Stimulated activated CD4-positive, alpha-beta T cell treated with anti-CD3 and anti-CD28 coated beads, Interleukin-4, amount 100 ng/mL, for 24 hours (primary cell): ENCODE results near the gene SMAP1.

Experiments
- DNase-seq: peaks from one replicate; pipeline ENCODE4 v3.0.0-alpha.2; 2020

SMAP1 gene

DNA sequence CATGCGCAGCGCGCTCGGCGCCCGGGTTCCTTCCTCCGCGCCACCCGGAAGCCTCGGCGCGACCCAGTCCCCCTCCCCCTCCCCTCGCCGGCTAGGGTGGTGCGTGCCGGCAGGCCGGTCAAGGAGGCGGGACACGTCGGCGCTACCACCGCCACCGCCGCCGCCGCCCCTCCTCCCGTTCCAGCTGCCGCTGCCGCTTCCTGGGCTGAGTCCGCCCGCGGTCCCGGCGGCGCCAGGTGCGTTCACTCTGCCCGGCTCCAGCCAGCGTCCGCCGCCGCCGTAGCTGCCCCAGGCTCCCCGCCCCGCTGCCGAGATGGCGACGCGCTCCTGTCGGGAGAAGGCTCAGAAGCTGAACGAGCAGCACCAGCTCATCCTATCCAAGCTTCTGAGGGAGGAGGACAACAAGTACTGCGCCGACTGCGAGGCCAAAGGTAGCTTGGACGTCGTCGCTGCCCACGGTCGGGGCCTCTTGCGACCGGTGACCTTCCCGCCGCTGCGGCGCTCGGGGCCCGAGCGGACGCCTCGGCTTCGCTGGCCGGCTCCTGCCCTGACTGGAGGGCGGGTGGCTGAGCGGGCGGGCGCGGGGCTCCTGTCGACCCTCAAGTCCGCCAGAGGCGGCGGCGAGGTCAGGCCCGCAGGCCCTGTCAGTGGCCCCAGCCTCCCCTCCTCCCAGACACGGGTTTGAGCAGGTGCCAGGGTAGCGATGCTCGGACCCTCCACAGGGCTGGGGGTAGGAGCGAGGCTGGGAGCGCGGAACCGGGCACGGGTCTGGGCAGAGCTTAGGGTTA is at the start of gene SMAP1:
TSS of gene SMAP1 (plus strand) at position 173 of the 788 bp plus-strand sequence. CDS start at position 314, 141 bp downstream.
- DNase-seq = peak; percentile 94

DNA sequence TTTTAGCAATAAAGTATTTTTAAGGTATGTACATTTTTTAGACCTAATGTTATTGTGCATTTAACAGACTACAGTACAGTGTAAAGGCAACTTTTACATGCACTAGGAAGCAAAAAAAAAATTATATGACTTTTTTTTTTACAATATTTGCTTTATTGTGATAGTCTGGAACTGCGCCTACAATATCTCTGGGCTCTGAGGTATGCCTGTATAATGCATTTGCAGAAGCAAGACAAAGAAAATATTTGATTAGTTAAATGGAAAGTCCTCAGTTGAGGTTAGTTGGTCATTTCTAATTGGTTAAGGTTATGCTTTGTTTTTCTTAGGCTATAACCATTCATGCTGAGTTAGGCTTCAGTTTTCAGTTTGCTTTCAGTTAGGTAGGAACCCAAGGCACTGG is 46.9 kb upstream of the SMAP1 start:
- DNase-seq = no peak

DNA sequence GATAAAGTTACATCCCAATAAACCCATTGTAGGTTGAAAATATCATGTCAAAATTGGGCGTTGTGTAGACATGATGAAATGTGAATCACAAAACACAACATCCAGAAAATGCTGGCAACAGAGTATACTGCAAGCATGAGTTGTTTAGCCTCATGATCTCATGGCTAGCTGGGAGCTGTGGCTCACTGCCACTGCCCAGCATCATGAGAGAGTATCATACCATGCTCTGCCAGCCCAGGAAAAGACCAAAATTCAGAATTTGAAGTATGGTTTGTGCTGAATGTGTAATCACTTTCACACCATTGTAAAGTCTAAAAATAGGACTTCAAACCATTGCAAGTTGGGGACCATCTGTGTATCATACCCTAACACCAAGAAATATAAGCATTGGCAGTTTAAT is 45.2 kb upstream of the SMAP1 start:
- DNase-seq = no peak

DNA sequence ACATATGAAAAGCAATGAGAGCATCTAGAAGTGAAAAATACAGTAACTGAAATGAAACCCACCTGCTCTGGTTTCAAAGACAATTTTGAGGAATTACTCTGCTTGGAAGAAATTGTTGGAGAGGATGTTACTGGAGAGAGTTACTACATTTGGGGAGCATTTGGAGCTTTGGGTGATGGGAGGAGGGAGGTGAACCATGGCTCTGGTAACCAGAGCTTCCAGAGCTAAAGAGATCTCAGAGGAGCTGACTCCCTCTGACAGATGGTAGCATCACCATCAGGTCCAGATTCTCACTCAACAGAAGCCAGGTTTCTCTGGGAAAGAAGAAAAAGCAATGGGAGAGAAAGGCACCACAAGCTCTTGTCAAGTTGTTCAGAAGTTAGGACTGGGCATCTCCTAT is 42.2 kb upstream of the SMAP1 start:
- no peak for DNase-seq

DNA sequence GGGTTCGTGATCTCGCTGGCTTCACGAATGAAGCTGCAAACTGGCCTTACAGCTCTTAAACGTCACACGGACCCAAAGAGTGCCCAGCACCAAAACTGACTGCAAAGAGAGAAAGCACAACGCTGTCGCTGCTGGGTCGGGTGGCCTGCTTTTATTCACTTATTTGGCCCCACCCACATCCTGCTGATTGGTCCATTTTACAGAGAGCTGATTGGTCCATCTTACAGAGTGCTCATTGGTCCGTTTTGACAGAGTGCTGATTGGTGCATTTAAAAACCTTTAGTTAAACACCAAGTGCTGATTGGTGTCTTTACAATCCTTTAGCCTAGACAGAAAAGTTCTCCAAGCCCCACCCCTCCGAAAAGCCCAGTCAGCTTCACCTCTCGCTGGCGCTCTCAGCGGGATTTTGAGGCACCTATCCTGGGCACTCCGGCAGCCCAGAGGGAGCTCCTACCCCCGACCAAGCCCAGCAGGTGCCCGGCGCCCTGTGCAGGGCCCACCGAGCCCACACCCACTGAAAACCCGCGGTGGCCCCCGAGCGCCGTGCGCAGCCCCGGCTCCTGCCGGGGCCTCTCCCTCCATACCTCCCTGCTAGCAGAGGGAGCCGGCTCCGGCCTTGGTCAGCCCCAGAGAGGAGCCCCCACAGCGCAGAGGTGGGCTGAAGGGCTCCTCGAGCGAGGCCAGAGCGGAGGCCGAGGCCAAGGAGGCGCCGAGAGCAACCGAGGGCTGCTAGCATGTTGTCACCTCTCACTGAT is 40.0 kb upstream of the SMAP1 start:
- no peak for DNase-seq

DNA sequence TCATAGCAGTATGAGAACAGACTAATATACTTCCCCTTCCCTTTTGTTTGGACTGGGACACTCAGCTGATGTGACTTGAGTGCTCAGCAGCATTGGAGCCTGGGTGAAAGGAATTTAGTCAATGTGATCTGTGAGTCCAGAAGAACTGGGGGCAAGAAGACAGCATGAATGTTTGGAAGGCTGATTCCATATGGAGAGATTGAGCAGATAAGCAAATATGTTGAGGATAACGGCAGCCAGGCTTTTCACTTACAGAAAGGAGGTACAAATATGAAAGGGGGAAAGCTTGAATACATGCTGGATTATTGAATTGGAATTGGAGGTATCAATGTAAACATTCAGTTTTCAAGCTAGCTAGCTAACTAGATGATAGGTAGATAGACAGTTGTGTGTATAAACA is 37.8 kb upstream of the SMAP1 start:
- no peak for DNase-seq

DNA sequence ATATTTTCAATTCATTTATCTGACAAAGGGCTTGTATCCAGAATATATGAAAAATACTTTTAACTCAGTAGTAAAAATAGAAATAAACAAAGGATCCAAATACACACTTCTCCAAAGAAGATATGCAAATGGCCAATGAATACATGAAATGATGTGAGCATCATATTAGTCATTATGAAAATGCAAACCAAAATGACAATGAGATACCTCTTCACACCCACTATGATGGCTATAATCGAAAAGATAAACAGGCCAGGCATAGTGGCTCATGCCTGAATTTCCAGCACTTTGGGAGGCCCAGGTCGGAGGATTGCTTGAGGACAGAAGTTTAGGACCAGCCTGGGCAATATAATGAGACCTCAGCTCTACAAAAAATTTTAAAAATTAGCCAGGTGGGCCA is 33.8 kb upstream of the SMAP1 start:
- no peak for DNase-seq

DNA sequence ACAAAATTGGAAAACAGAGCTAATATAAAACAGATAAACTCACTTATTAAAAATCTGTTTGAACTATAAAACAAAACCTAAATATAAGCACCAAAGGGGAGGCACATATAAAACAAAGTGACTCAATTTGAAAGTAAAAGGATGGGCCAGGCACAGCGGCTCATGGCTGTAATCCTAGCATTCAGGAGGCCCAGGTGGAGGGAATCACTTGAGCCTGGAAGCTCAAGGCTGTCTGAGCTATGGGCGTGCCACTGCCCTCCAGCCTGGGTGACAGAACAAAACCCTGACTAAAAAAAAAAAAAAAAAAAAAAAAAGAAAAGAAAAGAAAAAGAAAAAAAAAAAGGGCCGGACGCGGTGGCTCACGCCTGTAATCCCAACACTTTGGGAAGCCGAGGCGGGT is 31.1 kb upstream of the SMAP1 start:
- no peak for DNase-seq

DNA sequence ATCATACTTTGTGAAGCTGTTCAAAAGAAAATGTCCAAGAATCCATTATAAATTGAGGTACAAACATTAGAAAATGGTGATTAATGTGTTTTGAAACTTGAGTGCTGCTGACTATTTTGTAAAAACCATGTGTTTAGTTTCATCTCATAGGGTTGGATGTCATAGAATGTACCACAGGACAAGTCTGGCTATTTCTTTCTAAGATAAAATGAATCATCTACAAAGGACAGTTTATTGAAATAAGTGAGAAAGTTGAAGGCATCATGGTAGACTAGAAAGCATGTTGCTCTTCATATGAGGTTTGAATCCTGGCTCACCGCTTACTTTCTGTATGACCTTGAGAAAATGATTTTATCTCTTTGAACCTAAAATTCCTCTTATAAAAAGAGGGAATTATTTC is 29.2 kb upstream of the SMAP1 start:
- DNase-seq = no peak

DNA sequence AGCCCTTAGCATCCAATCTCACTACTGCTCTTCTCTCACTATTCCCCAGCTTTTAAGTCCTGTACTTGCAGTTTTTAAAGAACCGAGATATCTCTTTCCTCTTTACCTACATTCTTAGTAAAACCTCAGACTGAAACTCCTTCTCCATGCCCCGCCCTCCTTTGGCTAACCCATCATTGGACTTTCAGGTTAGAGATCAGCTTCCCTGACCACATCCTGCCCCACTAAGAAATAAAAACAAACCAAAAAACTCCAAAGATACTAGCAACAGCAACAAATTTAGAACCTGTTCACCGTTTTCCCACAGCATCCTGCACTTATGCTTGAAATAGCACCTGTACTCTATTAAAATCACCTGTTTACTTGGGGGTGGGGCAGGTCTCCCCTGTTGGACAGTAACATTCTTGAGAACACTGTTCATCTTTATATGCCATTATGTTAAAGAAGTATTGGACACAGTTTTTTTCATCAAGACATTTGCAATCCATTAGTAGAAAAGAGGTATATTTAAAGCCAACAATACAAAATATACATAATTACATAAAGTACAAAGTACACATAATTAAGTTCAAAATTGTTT is 16.3 kb upstream of the SMAP1 start:
- DNase-seq = peak; percentile 40

DNA sequence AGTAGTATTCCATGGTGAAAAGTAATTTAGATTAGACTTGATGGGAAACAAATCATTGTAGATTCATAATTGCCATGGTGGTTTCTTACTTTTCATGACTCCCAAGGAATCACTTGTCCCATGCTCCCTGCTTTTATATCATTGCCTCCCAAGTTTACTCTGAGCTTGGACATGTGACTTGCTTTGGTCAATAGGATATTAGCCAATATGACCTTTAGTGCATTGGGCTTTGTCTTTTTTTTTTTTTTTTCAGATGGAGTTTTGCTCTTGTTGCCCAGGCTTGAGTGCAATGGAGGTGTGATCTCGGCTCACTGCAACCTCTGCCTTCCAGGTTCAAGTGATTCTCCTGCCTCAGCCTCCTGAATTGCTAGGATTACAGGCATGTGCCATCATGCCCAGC is 15.5 kb upstream of the SMAP1 start:
- no peak for DNase-seq

DNA sequence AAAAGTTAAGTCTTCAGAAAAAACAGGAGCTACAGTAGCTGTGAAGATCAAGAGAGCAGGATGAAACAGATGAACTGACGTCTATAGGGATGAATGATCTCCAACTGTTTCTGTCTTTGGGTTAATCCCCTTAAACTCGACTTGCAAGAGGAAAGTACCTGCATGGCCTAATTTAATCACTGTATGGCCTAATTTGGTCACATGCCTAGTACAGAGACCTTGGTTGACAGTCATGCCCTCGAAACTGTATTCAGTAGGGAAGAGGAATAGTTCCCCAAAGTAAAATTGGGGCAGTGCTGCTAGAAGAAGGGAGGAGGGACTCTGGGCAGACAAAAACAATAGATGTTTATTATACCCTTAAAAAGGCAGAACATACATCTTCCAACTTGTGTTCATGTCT is 10.0 kb upstream of the SMAP1 start:
- no peak for DNase-seq

DNA sequence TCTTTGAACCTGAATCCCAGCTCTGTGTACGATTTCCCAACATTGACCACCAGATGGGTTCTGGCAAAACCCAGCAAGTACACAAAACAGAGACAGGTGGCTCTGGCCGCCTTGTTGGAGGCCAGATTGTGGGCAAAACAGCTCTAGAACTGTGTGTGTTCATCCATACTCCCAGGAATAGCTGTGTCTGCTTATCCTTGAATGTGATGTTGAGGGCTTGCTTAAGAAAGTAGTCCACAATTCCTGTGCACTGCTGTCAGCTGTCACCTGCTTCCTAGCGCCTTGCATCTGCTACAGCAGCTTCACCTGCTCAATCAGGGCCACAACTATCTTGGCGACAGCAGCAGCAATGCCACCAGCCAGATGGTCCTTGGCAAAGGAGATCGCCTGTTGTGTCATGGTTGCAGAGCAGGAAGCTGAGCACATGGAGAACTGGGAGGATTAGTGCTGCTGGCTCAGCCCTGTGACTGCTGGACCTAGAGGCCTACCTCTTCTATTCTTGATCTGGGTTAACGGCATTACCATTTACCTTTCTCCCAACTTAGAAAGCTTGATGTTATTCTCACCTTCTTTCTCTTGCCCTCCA is 3.7 kb upstream of the SMAP1 start:
- DNase-seq = no peak

DNA sequence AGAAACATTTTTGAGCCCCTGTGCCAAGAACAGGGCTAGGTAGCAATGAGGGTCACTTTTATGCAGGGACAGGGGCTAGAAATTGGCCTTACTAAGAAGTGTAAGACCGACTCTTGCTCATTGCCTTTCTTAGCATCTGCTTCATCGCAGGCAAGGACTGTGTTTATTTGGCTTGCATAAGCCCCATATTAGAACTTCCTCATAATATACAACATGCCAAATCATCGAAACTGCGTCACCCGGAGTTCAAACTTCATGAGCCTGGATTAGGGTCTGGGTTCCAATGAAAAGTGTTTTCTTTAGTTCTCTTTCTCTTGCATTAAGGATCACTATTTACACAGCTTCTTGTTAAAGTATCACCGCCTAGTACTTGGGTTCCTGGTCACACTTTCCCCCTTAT is 977 bp upstream of the SMAP1 start:
- DNase-seq = no peak

DNA sequence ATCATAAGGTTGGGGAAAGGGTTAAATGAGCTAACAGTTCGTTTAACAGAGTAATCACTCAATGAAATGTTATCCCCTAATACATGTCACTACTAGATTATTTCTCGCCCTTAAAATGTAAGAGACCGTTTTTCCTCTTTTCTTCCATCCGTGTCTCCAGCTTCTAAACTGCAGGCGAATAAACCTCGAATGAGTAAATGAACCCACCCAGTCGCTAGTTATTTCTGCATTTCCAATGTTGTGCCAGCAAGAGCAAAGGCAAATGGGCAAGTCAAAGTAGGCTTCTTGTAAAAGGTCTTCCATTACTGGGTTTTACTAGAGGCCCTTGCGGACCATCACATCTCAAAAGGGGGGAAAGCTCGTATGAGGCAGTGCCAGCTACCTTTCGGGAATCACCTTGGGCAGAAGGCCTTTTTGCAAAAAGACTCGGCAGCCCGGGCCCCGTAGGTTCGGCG is 400 bp upstream of the SMAP1 start:
- no peak for DNase-seq

DNA sequence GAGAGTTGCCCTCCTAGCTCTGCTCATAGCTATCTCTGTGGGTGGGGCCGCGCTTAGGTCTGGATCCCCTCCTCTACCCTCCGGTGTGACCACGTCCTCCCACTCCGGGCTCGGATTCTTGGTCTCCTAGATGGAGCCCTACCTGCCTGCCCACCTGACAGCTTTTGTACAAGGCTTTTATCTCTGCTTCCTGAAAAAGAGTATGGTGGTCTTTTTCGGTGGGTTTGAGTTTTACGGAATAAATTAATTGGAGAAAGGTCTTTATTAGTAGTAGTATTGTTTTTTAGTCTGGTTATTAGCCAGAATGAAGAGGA is 773 bp downstream of the SMAP1 start:
- no peak for DNase-seq

DNA sequence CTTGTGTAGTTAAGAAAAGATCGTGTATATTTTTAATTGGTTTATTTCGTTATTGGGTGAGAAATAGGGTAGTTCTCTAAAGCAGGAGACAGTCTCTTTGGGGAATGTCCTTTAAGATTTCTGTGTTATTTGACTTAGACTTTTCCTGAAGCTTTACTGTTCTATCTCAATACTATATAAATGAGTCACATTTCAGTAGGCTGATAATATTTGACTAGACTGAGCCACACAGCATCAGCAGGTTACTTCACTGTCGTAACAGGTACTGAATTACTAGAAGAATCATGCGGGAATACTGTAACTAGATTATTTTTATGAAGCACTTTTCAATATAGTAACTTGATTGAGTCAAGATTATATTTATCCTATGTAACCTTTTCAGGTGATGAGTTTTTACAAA is 1.4 kb downstream of the SMAP1 start:
- no peak for DNase-seq

DNA sequence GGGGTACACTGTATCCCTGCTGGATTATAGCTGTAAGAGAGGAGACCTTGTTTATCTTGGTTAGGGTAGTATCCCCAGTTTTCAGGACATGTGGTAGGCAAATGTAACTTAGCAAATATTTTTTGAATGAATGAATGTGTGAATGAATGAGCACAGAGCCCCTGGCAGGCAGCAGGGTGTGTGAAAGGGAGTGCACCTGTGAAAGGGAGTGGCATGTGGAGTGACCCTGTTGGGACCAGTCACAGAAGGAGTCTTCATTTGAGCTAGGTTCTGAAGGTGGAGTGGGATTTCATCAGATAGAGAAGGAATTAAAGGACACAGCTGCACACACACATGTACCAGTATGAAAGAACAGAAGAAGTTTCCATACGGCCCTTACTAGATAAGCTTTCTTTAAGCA is 4.9 kb downstream of the SMAP1 start:
- no peak for DNase-seq

DNA sequence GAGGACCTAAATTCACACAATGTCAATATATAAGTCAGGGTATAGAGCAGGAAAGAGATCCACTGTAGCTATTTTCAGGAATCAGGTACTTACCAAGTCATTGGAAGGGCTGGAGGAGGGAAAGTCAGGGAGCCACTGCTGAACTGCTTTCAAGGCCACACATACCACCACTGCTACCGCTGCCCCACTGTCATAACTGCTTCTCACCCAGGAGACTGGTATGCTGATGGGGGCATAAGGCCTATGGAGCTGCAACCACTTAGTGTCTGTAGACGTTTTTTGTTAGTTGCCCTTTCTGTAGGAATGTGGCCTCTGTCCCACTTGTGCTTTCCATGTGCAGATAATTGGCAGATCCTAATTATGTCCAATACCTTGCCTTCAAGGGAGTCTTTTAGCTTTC is 5.4 kb downstream of the SMAP1 start:
- DNase-seq = no peak

DNA sequence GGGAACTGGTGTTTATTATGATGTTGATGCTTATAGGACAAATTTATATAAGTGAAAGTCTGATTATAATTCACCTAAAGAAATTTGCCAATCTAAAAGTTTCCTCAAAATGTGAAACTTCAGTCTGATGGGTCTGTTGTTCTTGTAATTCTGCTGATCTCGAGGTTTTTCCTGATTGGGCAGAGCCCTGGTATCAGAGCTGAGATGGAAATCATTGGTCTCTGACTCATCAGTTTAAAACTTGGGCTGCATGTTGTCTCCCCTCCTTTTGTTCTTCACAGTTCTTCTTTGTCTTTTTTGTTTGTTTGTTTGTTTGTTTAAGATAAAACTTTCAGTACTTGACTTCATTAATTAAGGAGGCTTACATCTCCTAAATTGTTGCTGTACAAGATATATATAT is 5.9 kb downstream of the SMAP1 start:
- no peak for DNase-seq

DNA sequence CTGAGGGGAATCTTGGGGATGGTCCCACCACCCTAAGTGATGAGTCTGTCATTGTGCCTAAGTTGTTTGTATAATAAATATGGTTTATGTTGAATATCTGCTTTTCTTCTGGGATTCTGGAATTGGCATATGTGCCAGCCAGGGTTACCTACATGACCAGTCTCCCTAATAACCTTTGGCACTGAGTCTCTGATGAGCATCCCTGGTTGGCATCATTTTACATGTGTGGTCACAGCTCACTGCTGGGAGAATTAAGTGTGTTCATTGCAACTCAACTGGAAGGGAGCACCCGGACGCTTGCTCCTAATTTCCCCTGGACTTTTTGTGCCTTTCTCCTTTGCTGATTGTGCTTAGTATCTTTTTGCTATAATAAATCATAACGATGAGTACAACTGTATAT is 8.1 kb downstream of the SMAP1 start:
- no peak for DNase-seq

DNA sequence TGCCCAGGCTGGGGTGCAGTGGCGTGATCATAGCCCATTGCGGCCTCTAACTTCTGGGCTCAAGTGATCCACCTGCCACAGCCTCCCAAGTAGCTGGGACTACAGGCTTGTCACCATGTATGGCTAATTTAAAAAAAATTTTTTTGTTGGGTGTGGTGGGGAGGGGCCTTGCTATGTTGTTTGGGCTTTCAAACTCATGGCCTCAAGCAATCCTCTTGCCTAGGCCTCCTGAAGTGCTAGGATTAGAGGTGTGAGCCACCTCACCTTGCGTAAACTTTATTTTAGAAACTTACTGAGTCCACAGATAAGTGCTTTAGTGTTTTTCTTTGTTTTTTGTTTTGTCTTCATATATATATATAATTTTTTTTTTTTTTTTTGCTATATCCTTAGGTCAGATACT is 9.1 kb downstream of the SMAP1 start:
- no peak for DNase-seq

DNA sequence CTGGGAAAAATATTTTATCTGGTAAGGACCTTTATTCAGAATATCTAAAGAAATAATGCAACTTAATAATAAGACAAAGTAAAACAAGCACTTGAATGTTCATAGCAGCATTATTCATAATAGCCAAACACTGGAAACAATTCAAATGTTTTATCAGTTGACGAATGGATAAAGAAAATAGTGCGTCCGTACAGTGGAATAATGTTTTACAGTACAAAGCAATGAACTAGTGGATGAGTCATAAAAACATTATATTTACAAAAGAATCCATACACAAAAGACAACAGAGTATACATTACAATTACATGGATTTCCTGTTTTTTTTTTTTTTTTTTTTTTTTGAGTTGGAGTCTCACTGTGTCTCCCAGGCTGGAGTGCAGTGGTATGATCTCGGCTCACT is 12.7 kb downstream of the SMAP1 start:
- no peak for DNase-seq
